GM12872 (cell line): Measurements from ENCODE around the gene NKD1.

ENCODE experiments used
- CTCF ChIP-seq: IDR thresholded peaks from 3 replicates; pipeline ENCODE4 v1.5.1; 2011; ENCODE audit warnings: low read depth, mild to moderate bottlenecking, low read length, moderate library complexity; ENCODE audit not compliant: insufficient read depth

Gene NKD1

GRCh38 chr16:50651835-50652438, 103.7 kb downstream of the NKD1 start:
- no peak for TF ChIP-seq CTCF

DNA sequence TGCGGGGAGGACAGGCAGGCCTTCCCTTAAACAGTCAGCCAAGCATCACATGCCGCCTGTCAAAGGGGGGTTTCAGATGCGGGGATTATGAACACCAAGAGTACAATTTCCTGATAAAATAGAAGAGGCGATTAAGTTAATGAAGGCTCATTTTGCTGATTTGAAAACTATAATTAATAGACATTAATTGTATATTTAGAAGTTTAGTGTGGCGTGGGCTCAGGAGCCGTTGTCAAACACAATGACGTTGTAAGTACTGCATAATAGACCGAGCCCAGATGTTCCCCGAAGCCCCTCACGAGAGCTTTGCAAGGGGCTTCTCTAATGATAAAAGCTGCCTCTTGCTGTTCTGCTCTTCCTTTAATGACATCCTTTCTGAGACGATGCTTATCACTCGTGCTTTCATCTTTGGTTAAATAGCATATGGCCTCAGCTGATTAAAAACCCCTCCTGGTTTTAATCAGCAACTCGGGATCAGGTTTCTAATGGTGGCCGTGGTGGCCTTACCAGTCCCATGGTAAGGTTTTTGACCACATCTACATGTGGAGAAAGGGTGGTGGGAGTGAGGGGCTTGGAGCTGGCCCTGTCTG, 104.7 kb downstream of the NKD1 start:
- TF ChIP-seq CTCF: no peak

GRCh38 chr16:50653633-50654519, 105.7 kb downstream of the NKD1 start:
- no peak for TF ChIP-seq CTCF

DNA sequence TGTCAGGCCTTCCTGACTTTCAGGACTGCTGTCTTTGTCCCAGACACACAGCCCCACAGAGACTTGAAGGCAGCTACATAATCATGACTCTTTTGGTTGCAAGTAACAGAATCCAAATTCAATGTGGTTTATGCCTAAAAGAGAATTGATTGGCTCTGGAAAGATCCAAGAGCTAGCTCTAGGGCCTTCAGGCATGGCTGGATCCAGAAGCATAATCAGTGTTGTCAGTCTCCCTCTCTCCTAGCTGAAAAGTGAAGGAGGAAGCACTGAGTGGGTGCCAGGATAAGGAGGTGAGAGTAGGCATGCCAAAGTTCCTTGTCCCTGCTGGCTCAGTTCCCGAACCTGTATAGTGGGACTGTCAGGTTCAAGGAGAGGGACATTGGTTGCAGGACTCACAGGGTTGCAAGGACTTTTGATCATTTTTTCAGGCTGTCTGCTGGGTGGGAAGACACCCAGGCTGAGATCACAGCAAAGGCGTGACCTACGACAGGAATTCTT, 107.4 kb downstream of the NKD1 start:
- no peak for TF ChIP-seq CTCF

DNA sequence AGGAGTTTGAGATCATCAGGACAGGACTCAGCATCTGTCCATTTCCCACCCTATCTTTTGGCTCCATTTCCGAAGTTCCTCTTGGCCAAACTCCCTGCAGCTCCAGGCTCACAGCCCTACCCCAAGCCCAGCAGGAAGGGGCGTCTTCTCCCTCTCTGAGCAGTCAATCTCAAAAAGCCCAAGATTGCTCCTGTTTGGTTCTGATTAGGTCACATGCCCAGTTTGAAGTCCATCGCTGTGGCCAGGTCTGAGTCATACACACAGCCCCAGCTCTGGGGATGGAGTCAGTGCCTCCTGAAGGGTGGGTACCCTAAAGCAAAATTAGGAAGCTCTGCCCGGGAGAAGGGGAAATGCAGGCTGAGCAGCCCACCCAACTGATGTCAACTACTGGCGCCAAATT, 109.0 kb downstream of the NKD1 start:
- no peak for TF ChIP-seq CTCF

- TF ChIP-seq CTCF: no peak
Measured at GRCh38 chr16:50659806-50660205, 111.6 kb downstream of the NKD1 start.

DNA sequence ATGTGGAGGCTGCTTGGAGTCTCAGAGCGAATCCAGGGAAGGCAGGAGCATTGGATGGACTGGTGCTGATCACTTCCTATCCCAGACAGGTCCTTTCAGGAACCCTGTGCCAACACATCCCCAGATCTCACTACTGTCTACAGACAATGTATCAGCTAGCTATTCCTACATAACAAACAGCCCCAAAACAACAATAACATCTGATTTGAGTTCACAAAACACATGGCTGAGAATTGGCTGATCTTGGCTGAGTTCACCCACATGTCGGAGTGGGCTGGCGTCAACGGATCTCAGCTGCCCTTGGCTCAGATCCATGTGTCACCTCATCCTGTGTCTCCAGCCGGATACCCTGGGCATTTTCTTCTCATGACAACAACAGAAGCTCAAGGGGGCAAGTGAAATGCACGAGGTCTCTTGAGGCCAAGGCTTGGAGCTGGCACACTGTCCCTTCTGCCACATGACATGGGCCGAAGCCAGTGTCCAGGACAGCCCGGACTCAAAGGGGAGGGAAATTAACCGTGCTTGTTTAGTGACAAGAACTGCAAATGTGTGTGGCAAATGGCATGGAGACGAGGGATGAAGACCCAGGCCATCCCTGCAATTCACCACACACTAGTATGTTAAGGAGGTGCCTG, 114.2 kb downstream of the NKD1 start:
- TF ChIP-seq CTCF: no peak
